Activated CD8-positive, alpha-beta memory T cell treated with anti-CD3 and anti-CD28 coated beads, Interleukin-2, amount 50 U/mL, for 4 hours (primary cell): Measurements from ENCODE around the gene P2RX3.
"Not testable (repeated sequence)": the region's sequence is repeated elsewhere in the genome, so short reads cannot be mapped to it uniquely, and the experiment has no call there.

Experiments used
- DNase-seq: peaks from one replicate; pipeline ENCODE4 v3.0.0-alpha.2; 2020

Gene P2RX3

DNA sequence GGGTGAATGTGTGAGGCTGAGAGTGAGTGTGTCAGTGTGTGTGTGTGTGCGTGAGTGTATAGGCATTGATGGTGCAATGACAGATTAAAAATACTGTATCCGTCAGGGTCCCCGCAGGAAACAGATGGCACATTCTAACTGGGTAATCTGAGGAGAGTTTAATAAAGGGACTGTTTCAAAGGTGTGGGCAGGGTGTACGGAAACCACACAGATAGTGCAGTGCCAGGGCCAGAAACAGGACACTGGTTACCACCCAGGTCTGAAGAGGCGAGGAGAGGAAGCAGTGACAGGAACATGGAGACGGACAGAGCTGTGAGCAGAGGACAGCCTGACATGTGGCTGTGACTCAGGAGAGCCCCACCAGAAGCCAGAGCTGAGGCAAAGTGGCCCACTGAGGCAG lies 16.5 kb downstream of the P2RX3 start:
- DNase-seq: no peak

DNA sequence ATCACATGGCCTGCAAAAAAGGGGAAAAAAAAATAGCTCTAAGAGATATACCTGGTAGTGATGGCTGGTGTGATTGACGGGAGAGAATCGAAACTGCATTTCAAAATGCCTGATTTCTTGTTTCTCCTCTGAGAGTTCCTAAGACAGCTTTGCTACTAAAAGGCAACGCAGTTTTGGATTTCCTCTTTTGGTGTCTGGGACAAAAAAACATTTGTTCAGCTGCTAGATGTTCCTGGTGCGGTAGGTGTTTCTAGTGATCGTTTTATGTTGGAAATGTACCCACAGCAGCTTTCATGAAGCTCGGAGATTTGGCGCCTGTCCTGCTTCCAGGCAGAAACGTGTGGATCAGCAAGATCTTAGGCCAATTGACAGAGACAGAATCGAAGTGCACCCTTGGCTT lies 18.1 kb downstream of the P2RX3 start:
- no peak for DNase-seq

- DNase-seq: no peak
Observed at GRCh38 chr11:57357310-57357709, 19.2 kb downstream of the P2RX3 start.

GRCh38 chr11:57357856-57358255 lies 19.7 kb downstream of the P2RX3 start:
- DNase-seq: no peak

DNA sequence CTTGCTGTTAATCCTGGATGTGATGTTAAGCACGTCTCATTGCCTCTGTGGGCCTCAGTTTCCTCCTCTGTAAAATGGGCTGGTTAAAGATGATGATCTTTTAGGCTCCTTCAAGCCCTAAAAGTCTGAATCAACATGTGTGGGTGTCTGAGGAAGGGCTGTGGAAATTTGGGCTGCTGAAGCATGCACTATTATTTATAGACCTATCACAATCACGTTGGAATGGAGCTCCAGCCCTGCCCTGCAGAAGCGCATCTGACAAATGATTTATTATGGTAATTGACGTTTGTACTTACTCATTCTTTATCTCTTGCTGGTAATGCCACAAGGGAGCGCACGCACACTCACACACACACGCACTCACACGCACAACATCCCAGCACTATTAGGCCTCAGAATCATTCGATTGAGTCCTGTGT lies 20.4 kb downstream of the P2RX3 start:
- DNase-seq: no peak

GRCh38 chr11:57358991-57359390 lies 20.8 kb downstream of the P2RX3 start:
- DNase-seq: no peak

DNA sequence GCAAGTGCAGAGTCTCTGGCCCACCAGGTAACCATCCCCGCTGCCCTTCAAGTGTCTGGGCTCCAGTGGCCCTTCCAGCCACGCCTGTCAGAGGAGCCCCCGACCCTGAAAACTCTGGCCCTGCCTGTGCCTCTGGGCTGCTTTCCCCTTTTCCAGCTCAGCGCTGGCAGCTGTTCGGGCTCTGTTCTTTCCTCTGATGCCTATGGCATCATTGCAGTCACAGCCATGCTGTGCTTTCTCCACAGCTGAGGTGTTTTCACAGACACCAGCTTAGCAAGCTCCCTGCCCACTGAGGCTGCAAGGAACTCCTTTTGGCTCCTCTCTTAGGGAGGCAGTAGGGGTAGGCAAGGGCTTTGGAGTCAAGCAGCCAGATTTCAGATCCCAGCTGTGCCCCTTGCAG lies 21.2 kb downstream of the P2RX3 start:
- DNase-seq: no peak

GRCh38 chr11:57359896-57360690 lies 21.9 kb downstream of the P2RX3 start:
- DNase-seq: no peak

DNA sequence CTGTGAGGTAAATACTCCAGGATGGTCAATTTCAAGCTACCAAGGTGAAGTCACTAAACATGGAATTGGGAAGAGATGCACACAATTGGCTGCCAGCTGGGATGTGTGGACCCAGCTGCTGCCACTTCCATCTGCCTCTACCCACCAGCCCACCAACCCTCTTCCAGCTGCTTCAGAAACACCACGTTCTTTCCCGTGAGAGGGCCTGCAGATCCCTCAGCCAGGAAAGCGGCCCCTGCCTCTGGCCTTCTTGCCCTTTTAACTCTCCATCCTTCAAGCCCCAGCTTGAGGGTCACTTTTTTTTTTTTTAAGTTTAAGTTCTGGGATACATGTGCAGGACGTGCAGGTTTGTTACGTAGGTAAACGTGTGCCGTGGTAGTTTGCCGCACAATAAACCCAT lies 22.8 kb downstream of the P2RX3 start:
- no peak for DNase-seq

- not testable (repeated sequence) for DNase-seq
Observed at GRCh38 chr11:57361420-57361819, 23.3 kb downstream of the P2RX3 start.

DNA sequence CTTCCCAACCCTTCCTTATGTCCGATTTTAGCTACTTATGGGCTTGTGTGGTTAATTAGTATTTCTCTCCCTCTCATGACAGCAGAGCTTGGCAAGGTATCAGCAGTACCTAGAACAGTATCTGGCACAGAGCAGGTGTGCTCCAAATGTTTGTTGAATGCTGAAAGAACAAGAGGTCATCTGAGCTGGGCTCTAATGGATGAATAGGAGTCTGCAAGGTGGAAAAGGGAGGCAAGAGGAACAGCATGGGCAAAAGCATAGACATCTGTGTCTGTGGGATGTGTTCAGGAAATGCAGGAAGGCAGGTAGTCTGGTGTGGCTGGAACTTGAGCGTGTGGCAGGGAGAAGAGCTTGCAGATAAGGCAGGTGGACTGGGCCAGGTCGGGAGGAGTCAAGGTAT lies 23.8 kb downstream of the P2RX3 start:
- DNase-seq: no peak

DNA sequence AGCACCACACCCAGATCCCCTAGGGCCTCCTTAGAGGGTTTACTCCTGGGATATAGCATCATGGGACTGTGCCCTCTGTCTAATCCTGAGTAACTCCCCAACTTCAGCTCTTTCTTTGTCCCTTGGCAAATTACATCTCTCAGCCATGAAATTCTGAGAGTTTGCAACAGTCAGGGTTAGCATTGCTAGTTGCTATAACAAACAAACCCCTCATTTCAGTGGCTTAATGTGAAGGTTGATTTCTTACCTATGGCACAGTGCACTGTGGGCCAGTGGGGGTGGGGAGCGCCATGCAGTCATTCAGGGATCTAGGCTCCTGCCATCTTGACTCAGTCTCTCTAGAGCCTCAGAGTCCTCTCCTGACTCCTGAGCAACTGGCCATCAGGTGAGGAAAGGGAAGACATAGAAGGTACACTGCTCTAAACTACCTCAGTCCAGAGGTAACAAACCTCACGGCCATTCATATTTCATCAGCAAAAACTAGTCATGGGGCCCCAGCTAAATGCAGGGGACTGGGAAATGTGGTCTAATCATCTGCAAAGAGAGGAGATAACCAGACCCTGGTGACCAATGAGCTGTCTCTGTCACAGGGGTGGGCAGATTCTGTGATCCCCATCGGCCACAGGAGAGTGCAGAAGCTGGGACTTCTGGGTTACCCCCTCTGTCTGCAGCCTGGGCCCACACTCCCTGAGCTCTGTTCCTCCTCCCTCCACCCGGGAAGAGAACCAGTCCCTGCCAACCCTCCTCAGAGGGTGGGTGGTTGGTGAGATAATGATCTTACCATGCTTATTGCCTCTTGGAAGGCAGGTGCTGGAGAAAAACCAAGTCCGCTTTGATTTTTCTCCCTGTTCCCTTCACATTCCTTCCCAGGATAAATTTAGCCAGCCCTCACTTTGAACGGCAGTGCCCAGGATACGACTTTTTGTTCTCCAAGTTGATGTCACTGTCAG lies 25.3 kb downstream of the P2RX3 start:
- DNase-seq: no peak

GRCh38 chr11:57364851-57365660 lies 26.9 kb downstream of the P2RX3 start:
- no peak for DNase-seq

GRCh38 chr11:57368106-57368844 lies 30.1 kb downstream of the P2RX3 start:
- DNase-seq: no peak

DNA sequence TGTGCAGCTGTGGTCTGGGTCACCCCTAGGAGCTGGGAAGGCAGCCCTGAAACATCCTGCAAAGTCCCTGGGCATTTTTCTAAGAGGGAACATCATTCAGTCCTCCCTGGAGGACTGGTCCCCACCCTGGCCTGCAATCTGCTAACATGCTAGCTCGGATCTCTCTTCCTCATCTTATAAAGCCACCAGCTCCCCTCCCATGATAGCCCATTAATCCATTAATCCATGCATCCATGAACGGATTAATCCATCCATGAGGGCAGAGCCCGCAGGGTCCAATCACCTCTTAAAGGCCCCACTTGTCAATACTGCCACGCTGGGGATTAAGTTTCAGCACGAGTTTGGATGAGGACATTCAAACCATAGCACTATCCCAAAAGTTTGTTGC lies 30.7 kb downstream of the P2RX3 start:
- no peak for DNase-seq

DNA sequence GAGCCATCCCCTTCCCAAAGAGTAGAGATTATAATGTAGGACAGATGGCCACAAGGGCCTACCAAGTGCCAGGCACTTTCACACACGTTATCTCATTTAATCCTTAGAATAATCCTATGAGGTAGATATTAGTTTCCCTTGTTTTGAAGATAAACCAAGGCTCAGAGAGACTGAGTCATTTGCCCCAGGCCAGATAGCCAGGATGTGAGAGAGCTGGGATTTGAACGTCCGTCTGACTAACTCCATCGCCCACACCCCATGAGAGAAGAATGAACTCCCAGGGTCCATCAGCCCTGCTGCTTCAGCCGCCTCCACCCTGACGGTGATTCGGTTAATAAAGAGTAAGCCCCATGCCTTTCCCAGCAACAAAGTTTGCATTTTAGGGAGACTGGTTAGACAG lies 32.1 kb downstream of the P2RX3 start:
- DNase-seq: no peak

GRCh38 chr11:57370941-57371340 lies 32.8 kb downstream of the P2RX3 start:
- DNase-seq: no peak

DNA sequence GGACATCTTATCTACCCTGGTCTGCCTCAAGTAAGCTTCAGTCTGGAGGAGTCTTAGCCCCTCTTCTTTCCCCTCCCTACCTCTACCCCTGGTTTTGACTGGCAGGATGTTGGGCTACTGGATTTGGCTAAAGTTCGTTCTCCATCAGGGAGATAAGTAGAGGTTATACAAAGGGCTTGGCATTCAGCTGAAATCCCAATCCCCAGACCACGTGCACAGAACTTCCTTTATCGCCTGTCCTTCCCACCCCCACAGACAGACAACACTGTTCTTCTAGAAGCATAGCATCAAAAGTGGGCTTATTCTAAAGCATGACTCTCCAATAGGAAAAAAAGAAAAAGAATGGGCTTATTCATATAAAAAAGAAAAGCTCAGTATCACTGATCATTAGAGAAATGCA lies 35.0 kb downstream of the P2RX3 start:
- DNase-seq: no peak

- DNase-seq: no peak
Observed at GRCh38 chr11:57374966-57375365, 36.8 kb downstream of the P2RX3 start.

DNA sequence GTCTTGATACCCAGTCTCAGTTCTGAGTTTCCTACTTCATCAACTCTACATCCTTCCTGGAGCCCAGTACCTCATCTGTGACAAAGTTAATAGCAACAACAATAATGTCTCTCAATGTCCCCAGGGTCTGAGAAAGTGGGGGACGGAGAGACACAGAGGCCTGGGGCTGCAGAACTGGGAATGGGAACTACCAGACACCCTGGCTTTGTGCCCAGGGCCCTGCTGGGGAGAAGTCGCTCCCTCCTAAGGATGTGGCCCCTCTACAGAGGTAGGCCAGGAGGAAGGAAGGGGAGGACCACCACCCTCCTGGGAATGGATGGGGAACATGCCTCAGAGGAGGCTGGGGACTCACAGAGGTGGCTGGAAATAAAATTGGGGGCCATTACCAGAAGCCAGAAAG lies 37.3 kb downstream of the P2RX3 start:
- no peak for DNase-seq

DNA sequence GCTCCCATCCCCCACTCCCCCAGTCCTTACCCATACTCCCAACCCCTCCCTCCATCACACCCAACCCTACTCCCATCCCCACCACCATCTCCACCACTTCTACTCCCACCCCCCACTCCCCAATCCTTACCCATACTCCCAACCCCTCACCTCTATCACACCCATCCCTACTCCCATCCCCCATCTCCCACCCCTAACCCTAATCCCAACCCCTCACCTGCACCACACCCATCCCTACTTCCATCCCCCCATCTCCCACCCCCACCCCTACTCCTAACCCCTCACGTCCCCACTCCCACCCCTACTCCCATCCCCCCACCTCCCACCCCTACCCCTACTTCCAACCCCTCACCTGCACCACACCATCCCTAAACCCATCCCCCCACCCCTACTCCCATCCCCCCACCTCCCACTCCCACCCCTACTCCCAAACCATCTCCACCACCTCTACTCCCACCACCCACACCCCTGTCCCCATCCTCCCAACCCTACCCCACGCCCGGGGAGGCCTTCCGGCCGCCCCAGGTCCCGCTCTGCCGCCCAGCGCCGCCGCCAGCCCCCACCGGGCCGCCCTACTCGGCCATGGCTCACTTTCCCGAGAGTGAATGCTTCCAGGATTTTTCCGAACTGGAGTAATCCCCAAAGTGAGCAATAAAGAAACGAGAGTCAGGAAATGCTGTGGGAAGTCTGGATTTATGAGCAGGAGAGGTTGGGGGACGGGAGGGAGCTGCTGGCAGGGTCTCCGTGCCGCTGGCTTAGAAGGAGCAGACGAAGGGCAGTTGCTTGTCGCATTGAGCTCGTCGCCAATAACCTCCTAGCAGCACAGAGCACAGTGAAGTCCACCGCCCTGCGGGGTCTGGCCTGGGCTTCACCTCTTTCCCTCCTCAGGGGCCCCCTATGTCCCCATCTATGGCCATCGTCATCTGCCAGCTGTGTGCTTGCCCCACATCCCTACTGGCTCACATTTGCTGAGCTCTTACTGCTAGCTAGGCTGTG lies 38.2 kb downstream of the P2RX3 start:
- DNase-seq: no peak
